ENCODE data around the gene FRMD4A. TPM values are rescaled to one million over a fixed set of nuclear protein-coding genes. Genes with fewer than 3 reads are reported as not detected.

FRMD4A gene
- polyA plus RNA-seq, 1 of the 3 experiments (the other 2 are of a cell fraction) = 37.7 TPM

DNA sequence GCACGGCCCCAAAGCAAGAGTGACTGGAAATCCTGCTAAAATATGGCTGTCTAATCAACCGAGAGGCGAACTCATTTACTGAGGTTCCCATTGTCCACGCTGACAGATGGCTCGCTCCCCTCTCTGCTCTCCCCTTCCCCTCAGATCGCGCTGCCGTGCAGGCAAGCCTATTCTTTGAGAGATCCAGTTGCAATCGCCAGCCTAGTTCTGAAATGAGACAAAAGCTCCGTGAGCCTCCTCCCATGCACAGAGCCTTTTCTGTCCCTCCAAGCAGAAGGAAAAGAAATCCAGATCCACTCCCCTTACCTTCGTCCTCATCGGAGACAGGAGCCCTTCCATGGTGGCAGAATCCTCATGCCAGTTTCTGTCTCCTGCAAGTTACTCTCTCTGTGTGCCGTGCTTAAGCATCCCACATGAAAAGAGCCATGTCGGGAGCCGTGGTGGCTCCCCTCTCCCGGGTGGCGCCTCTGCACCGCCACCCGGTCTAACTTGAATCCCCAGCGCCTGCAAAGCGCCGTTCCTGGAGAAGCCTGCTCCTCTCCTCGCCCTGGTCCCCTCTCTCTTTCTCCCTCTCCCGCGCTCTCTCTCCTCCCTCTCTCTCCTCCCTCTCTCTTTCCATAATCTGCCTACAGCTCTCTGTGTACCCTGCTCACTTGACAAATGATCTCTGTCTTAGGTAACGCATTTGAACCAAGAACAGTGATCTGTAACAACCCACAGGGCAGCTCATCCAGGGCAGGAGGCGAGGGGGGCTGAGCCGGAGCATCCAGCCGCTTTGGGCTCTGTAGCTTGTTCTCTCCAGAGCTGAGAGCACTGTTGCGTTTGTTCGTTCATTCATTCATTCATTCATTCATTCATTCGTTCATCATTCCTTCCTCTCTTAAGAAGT lies 156.8 kb downstream of the FRMD4A start:
- peak overlapping the region; percentile 54 to 68 for H3K4me3 ChIP-seq (ENCODE audit: low read depth in 2 of 2, low read length in 1 of 2)
- peak; percentile 65 for DNase-seq
- ChIA-PET CTCF (interaction anchor here (1.1 to 2.9 kb wide), 8 partner anchors 8 to 802 kb away, joined by 3 to 8 read pairs (median 4); no protein-coding TSS in a partner anchor), POLR2A (interaction anchor here (0.5 to 0.6 kb wide), 3 partner anchors 63 to 1154 kb away, joined by 3 read pairs; no protein-coding TSS in a partner anchor)
- TF ChIP-seq, protein P1, sequence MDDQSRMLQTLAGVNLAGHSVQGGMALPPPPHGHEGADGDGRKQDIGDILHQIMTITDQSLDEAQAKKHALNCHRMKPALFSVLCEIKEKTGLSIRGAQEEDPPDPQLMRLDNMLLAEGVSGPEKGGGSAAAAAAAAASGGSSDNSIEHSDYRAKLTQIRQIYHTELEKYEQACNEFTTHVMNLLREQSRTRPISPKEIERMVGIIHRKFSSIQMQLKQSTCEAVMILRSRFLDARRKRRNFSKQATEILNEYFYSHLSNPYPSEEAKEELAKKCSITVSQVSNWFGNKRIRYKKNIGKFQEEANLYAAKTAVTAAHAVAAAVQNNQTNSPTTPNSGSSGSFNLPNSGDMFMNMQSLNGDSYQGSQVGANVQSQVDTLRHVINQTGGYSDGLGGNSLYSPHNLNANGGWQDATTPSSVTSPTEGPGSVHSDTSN (IDR thresholded peaks at IDR 0.05) = no peak
- TF ChIP-seq, protein P2, sequence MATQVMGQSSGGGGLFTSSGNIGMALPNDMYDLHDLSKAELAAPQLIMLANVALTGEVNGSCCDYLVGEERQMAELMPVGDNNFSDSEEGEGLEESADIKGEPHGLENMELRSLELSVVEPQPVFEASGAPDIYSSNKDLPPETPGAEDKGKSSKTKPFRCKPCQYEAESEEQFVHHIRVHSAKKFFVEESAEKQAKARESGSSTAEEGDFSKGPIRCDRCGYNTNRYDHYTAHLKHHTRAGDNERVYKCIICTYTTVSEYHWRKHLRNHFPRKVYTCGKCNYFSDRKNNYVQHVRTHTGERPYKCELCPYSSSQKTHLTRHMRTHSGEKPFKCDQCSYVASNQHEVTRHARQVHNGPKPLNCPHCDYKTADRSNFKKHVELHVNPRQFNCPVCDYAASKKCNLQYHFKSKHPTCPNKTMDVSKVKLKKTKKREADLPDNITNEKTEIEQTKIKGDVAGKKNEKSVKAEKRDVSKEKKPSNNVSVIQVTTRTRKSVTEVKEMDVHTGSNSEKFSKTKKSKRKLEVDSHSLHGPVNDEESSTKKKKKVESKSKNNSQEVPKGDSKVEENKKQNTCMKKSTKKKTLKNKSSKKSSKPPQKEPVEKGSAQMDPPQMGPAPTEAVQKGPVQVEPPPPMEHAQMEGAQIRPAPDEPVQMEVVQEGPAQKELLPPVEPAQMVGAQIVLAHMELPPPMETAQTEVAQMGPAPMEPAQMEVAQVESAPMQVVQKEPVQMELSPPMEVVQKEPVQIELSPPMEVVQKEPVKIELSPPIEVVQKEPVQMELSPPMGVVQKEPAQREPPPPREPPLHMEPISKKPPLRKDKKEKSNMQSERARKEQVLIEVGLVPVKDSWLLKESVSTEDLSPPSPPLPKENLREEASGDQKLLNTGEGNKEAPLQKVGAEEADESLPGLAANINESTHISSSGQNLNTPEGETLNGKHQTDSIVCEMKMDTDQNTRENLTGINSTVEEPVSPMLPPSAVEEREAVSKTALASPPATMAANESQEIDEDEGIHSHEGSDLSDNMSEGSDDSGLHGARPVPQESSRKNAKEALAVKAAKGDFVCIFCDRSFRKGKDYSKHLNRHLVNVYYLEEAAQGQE (IDR thresholded peaks at IDR 0.05; ENCODE audit: low read depth, low read length) = peak; percentile 73; the same call in 1 of the 2 replicates
- no peaks in the 10 kb centered on the region for H3K9me3 ChIP-seq
- peak overlapping the region; percentile 96 for H3K4me2 ChIP-seq
- H3K79me2 ChIP-seq (ENCODE audit: insufficient read depth) = no peaks in the 10 kb centered on the region
- H3K4me1 ChIP-seq (ENCODE audit: control insufficient read depth in 1 of 2, insufficient read depth in 2 of 2, low read depth in 1 of 2, low read length in 1 of 2) = no peaks in the 10 kb centered on the region; a peak in 2 of 4 replicates
- no peaks in the 10 kb centered on the region for H4K20me1 ChIP-seq (ENCODE audit: insufficient read depth)
- H2AFZ ChIP-seq (ENCODE audit: low read depth) = peak overlapping the region; percentile 91
- no peaks in the 10 kb centered on the region for H3F3A ChIP-seq (replicated peaks; ENCODE audit: insufficient read depth)
- no peaks in the 10 kb centered on the region for H3K36me3 ChIP-seq (replicated peaks in 1 of 2; ENCODE audit: control insufficient read depth in 1 of 2, insufficient read depth in 2 of 2, low read length in 1 of 2)
- peak overlapping the region; percentile 25; the same call in 1 of the 2 replicates for H3K9ac ChIP-seq
- H3K9me2 ChIP-seq = no peaks in the 10 kb centered on the region
- WGBS (ENCODE audit: low lambda C conversion rate) = 2% methylated on average over 29 of the region's 32 CpGs
- H3K27ac ChIP-seq (ENCODE audit: low read depth in 2 of 2, low read length in 1 of 2) = peak overlapping the region in 1 of 2 experiments; percentile 63; a peak in 2 of 4 replicates
- H3K27me3 ChIP-seq (ENCODE audit: insufficient read depth) = peaks cover 8% of the 10 kb centered on the region; the same call in 1 of the 2 replicates

DNA sequence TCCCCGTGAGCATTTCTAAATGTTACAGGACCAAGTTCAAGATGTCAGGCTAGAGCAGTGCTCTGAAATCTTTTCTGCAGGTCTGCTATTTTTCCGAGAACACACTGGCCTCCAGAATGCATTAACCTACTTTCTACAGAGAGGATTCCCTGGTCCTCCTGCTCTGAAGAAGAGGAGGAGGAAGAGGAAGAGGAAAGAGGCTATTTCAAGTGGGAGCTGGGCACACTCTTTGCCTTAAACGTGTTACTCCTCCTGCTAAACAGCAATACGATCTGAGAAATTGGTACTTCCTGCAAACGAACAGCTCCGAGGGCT lies 157.4 kb downstream of the FRMD4A start:
- no peak for DNase-seq
- WGBS (ENCODE audit: low lambda C conversion rate) = 9% methylated on average over 6 of the region's 6 CpGs
- no peaks in the 10 kb centered on the region for H3F3A ChIP-seq (replicated peaks; ENCODE audit: insufficient read depth)
- no peaks in the 10 kb centered on the region for H3K79me2 ChIP-seq (ENCODE audit: insufficient read depth)
- ChIA-PET CTCF (interaction anchor here (1.1 to 2.9 kb wide), 8 partner anchors 9 to 802 kb away, joined by 3 to 8 read pairs (median 4); no protein-coding TSS in a partner anchor), POLR2A (interaction anchor here (0.6 kb wide), 1 partner anchor 62 kb away, joined by 3 read pairs; no protein-coding TSS in a partner anchor)
- peaks cover 8% of the 10 kb centered on the region; the same call in 1 of the 2 replicates for H3K27me3 ChIP-seq (ENCODE audit: insufficient read depth)
- H3K9me2 ChIP-seq = no peaks in the 10 kb centered on the region
- no peaks in the 10 kb centered on the region for H3K9me3 ChIP-seq
- H3K4me3 ChIP-seq (ENCODE audit: low read depth in 2 of 2, low read length in 1 of 2) = peak overlapping the region; percentile 54 to 68
- H3K27ac ChIP-seq (ENCODE audit: low read depth in 2 of 2, low read length in 1 of 2) = peak overlapping the region in 1 of 2 experiments; percentile 63; a peak in 2 of 4 replicates
- H3K9ac ChIP-seq = peak overlapping the region; percentile 25; the same call in 1 of the 2 replicates
- H3K4me2 ChIP-seq = peak overlapping the region; percentile 96
- H4K20me1 ChIP-seq (ENCODE audit: insufficient read depth) = no peaks in the 10 kb centered on the region
- H3K36me3 ChIP-seq (replicated peaks in 1 of 2; ENCODE audit: control insufficient read depth in 1 of 2, insufficient read depth in 2 of 2, low read length in 1 of 2) = no peaks in the 10 kb centered on the region
- peak overlapping the region; percentile 91 for H2AFZ ChIP-seq (ENCODE audit: low read depth)
- H3K4me1 ChIP-seq (ENCODE audit: control insufficient read depth in 1 of 2, insufficient read depth in 2 of 2, low read depth in 1 of 2, low read length in 1 of 2) = no peaks in the 10 kb centered on the region; a peak in 2 of 4 replicates
- no peak for TF ChIP-seq TEAD4 (IDR thresholded peaks at IDR 0.05; ENCODE audit: borderline replicate concordance, insufficient read depth)
- TF ChIP-seq GATA2 (CRISPR knock-in tag; IDR thresholded peaks at IDR 0.05) = no peak
- TF ChIP-seq, protein P3, sequence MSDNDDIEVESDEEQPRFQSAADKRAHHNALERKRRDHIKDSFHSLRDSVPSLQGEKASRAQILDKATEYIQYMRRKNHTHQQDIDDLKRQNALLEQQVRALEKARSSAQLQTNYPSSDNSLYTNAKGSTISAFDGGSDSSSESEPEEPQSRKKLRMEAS (IDR thresholded peaks at IDR 0.05; ENCODE audit: low read depth) = no peak
- TF ChIP-seq, protein P4, sequence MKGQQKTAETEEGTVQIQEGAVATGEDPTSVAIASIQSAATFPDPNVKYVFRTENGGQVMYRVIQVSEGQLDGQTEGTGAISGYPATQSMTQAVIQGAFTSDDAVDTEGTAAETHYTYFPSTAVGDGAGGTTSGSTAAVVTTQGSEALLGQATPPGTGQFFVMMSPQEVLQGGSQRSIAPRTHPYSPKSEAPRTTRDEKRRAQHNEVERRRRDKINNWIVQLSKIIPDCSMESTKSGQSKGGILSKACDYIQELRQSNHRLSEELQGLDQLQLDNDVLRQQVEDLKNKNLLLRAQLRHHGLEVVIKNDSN (IDR thresholded peaks at IDR 0.05; ENCODE audit: borderline replicate concordance, low read depth) = no peak
- TF ChIP-seq, protein P2 (IDR thresholded peaks at IDR 0.05; ENCODE audit: low read depth, low read length) = no peak
- TF ChIP-seq MEF2A (IDR thresholded peaks at IDR 0.05; ENCODE audit: borderline replicate concordance, low read depth) = no peak
- no peak for TF ChIP-seq ELF1 (IDR thresholded peaks at IDR 0.05)
- TF ChIP-seq, protein P5, sequence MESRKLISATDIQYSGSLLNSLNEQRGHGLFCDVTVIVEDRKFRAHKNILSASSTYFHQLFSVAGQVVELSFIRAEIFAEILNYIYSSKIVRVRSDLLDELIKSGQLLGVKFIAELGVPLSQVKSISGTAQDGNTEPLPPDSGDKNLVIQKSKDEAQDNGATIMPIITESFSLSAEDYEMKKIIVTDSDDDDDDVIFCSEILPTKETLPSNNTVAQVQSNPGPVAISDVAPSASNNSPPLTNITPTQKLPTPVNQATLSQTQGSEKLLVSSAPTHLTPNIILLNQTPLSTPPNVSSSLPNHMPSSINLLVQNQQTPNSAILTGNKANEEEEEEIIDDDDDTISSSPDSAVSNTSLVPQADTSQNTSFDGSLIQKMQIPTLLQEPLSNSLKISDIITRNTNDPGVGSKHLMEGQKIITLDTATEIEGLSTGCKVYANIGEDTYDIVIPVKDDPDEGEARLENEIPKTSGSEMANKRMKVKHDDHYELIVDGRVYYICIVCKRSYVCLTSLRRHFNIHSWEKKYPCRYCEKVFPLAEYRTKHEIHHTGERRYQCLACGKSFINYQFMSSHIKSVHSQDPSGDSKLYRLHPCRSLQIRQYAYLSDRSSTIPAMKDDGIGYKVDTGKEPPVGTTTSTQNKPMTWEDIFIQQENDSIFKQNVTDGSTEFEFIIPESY (IDR thresholded peaks at IDR 0.05; ENCODE audit: borderline replicate concordance, low read depth) = no peak
